Thymus (tissue), 11 donors: ENCODE measurements around the gene PNPT1. TPM values are rescaled to one million over a fixed set of nuclear protein-coding genes. Genes with fewer than 3 reads are reported as not detected.
"Not testable (repeated sequence)": the region's sequence is repeated elsewhere in the genome, so short reads cannot be mapped to it uniquely, and the experiment has no call there.

Source experiments
- DNase-seq, 9 donors: peaks; one replicate each; pipeline ENCODE4 v3.0.0-alpha.2; 2013; ENCODE audit warnings: low spot score in 9 of 9, low read depth in 6 of 9, missing footprints in 1 of 9
- H3K27ac ChIP-seq, 2 donors: one replicate each; pipeline ENCODE4 v1.5.1; 2013; ENCODE audit warnings: control low read depth in 1 of 2, low read depth in 1 of 2, low read length in 1 of 2, mild to moderate bottlenecking in 1 of 2, moderate library complexity in 1 of 2
- H3K27me3 ChIP-seq, 2 donors: one replicate each; pipeline ENCODE4 v1.5.1; 2013; ENCODE audit warnings: low read length in 1 of 2; ENCODE audit not compliant: control insufficient read depth in 2 of 2, insufficient read depth in 1 of 2
- H3K36me3 ChIP-seq, 2 donors: one replicate each; pipeline ENCODE4 v1.5.1; 2013; ENCODE audit warnings: low read length in 1 of 2, mild to moderate bottlenecking in 1 of 2, moderate library complexity in 1 of 2; ENCODE audit not compliant: control insufficient read depth in 2 of 2, insufficient read depth in 2 of 2
- H3K4me1 ChIP-seq, 2 donors: one replicate each; pipeline ENCODE4 v1.5.1; 2013; ENCODE audit warnings: low read length in 2 of 2; ENCODE audit not compliant: control insufficient read depth in 2 of 2, insufficient read depth in 2 of 2
- H3K4me3 ChIP-seq, 2 donors: one replicate each; pipeline ENCODE4 v1.5.1; 2013; ENCODE audit warnings: low read length in 2 of 2, control low read depth in 1 of 2, mild to moderate bottlenecking in 1 of 2
- H3K9me3 ChIP-seq, 2 donors: one replicate each; pipeline ENCODE4 v1.5.1; 2013; ENCODE audit warnings: low read length in 1 of 2, mild to moderate bottlenecking in 1 of 2; ENCODE audit not compliant: control insufficient read depth in 2 of 2, insufficient read depth in 1 of 2
- WGBS: extraction: QIAGEN DNeasy Blood & Tissue Kit; methylation state at CpG from one replicate; pipeline ENCODE4 v1.1.7; 2013; 5-methylcytosine and 5-hydroxymethylcytosine counted together
- polyA plus RNA-seq: library from polyadenylated mRNA; stranded (reverse); fragments of 200-250 nt; gene quantifications from one replicate; pipeline ENCODE4 v1.2.3, GENCODE V29; 2013
- total RNA-seq: library from RNA; stranded (reverse); fragments of 120-200 nt; gene quantifications from one replicate; pipeline ENCODE4 v1.2.4, GENCODE V29; 2013
- donor health status: healthy.

Gene PNPT1
- total and polyA plus RNA-seq, 2 donors, result 17.5 to 20.6 TPM

DNA sequence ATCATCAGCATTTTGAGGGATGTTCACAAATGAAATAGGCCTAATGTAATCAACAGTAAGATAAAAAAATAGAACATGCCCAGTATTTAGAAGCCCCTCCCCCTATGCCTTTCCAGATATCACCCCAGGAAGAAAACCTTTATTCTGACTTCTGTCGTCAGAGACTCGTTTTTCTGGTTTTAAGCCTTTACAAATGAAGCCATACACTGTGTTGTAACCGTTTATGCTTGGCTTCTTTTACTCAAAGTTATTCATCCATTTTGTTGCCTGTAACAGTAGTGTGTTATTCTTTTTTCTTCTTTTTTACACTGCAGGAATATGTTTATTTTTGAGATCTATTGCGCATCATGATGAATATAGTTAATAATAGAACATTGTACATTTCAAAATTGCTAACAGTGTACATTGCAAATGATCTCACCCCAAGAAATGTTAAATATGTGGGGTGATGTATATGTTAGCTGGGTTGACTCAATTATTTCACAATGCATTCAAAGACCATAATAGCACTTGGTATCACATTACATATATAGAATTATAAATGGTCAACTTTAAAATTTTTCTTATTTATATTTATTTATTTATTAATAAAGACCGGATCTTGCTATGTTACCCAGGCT lies 28.1 kb upstream of the PNPT1 start:
- peaks cover 0 to 3% of the 10 kb centered on the region in 2 donors for H3K27me3 ChIP-seq
- no peaks in the 10 kb centered on the region for H3K36me3 ChIP-seq
- H3K4me3 ChIP-seq, result no peak overlapping the region
- no peak overlapping the region for H3K27ac ChIP-seq
- WGBS, result 95% methylated on average over 5 of the region's 5 CpGs
- no peak for DNase-seq
- H3K9me3 ChIP-seq, result no peaks in the 10 kb centered on the region
- H3K4me1 ChIP-seq, result no peaks in the 10 kb centered on the region

DNA sequence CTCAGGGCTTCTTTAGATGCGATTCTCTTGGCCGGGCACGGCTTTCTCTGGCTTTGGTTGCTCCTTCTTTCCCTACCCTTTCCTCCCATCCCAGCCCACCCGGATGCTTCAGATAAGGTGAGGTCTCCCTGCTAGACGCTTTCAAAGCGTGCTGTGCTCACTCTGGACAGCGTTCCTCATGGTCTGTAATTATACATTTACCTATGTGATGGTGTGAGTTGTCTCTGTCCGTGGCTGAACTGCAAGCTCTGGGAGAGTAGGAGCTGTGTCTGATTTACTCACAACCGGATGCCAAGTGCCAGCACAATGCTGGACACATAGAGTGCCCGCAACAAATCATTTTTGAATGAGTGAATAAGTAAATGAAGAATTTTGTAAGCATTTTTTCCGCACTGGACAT lies 26.8 kb upstream of the PNPT1 start:
- no peaks in the 10 kb centered on the region for H3K36me3 ChIP-seq
- H3K4me1 ChIP-seq, result no peaks in the 10 kb centered on the region
- no peak overlapping the region for H3K27ac ChIP-seq
- 93% methylated on average over 11 of the region's 11 CpGs for WGBS
- no peak for DNase-seq
- H3K27me3 ChIP-seq, result peaks cover 0 to 3% of the 10 kb centered on the region in 2 donors
- H3K4me3 ChIP-seq, result no peak overlapping the region
- no peaks in the 10 kb centered on the region for H3K9me3 ChIP-seq

DNA sequence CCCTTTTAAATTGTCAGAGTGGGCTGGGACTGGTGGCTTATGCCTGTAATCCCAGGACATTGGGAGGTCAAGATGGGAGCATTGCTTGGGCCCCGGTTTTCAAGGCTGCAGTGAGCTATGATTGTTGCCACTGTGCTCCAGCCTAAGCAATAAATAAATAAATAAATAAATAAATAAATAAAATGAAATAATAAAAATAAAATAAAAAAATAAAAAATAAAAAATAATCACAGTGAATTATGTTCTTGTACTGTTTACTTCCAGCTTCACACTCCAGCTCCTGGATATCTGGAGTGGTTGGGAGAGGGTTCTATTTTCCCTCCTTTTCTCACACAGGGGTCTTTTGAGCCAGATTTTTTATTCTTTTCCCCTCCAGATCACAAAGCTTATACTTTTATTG lies 26.2 kb upstream of the PNPT1 start:
- Histone ChIP-seq H3K4me1 (no peaks in the 10 kb centered on the region), H3K27me3 (peaks cover 0 to 3% of the 10 kb centered on the region in 2 donors), H3K9me3 (no peaks in the 10 kb centered on the region), H3K4me3 (no peak overlapping the region), H3K36me3 (no peaks in the 10 kb centered on the region), H3K27ac (no peak overlapping the region)
- 98% methylated on average over 1 of the region's 1 CpG for WGBS
- no peak for DNase-seq

DNA sequence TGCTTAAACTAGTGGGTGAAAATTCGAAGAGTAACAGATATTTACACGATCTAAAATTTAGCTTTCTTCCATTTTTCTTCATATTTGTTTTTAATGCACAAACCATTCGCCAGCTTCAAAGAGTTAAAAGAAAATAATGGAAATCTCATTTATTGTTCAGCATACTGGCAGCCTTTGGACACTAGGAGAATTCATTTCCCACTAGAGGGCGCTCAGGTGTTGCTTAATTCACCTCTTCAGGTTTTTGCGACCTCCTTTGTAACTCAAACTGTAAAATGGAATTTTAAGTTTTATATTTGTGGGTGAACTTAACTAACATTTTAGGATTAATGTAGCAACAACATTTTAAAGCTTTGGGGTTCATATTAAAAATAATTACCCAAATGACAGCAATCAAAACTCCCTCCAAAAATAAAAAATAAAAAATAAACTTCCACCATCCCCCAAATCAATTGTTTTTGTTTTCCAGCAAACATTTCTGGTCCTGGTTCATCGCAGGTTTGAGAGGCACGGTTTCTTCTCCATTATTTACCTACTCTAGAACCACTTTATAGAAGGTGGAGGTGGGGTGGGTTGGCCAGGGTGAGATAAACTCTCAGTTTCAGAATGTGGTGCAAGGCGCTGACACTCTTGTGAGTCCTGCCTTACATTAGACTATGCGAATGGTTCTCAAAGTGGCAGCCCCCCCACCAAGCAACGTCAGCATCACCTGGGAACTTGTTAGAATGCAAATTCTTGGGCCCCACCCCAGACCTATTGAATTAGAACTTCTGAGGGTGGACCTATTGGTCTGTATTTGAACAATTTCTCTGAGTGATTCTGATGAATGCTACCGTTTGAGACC lies 24.7 kb upstream of the PNPT1 start:
- H3K4me3 ChIP-seq, result no peak overlapping the region
- DNase-seq, result peak in 8 of 9 donors; percentile 19 to 71 (median 42)
- no peaks in the 10 kb centered on the region for H3K36me3 ChIP-seq
- H3K4me1 ChIP-seq, result no peaks in the 10 kb centered on the region
- no peaks in the 10 kb centered on the region for H3K9me3 ChIP-seq
- WGBS, result 36% methylated on average over 11 of the region's 11 CpGs
- no peak overlapping the region for H3K27ac ChIP-seq
- H3K27me3 ChIP-seq, result peaks cover 0 to 3% of the 10 kb centered on the region in 2 donors

DNA sequence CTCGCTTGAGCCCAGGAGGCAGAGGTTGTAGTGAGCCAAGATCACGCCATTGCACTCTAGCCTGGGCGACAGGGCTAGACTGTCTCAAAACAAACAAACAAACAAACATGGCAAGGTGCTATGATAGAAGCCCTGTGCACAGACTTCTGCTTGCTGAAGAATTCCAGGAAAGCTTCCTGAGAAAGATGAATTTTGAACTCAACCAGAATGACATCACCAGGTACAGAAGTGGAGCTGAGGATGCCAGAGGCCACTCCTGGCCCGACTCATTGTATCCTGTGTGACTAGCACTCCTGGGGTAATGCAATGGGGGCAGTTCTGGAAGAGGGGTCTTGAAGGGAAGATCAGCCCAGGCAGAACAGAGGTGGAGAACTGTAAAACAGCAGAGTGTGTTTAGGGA lies 22.0 kb upstream of the PNPT1 start:
- Histone ChIP-seq H3K36me3 (no peaks in the 10 kb centered on the region), H3K27me3 (peaks cover 0 to 3% of the 10 kb centered on the region in 2 donors), H3K4me1 (no peaks in the 10 kb centered on the region), H3K27ac (no peak overlapping the region), H3K4me3 (no peak overlapping the region), H3K9me3 (no peaks in the 10 kb centered on the region)
- WGBS, result 96% methylated on average over 4 of the region's 4 CpGs
- DNase-seq, result no peak

- not testable (repeated sequence) for H3K9me3 ChIP-seq, DNase-seq, H3K27ac ChIP-seq, H3K27me3 ChIP-seq, H3K4me1 ChIP-seq, H3K4me3 ChIP-seq, H3K36me3 ChIP-seq
- WGBS, result 91% methylated on average over 3 of the region's 3 CpGs
Measured at GRCh38 chr2:55715178-55715577, 21.5 kb upstream of the PNPT1 start.

- 95% methylated on average over 6 of the region's 6 CpGs for WGBS
- Histone ChIP-seq H3K9me3 (no peaks in the 10 kb centered on the region), H3K27ac (no peak overlapping the region), H3K36me3 (no peaks in the 10 kb centered on the region), H3K4me1 (no peaks in the 10 kb centered on the region), H3K27me3 (no peaks in the 10 kb centered on the region), H3K4me3 (no peak overlapping the region)
- no peak for DNase-seq
Measured at GRCh38 chr2:55712477-55713060, 18.9 kb upstream of the PNPT1 start.

DNA sequence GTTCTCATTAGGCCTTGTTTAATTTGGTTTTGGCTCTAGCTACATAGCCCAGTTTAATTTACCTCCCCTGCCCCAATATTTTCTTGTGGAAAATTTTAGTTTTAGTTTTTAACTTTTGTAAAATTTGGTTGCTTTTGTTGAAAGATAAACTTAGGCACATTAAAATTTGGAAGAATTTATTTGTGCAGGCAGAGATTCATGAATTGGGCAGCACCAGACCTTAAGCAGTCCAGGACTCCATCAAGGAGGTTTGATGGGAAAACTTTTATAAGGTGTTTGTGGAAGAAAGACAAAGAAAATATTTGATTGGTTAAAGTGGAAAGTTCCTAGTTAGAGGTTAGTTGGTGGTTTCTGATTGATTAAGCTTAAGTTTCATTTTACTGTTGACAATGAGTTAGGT lies 16.4 kb upstream of the PNPT1 start:
- H3K4me3 ChIP-seq, result no peak overlapping the region
- H3K9me3 ChIP-seq, result no peaks in the 10 kb centered on the region
- no peak for DNase-seq
- H3K27me3 ChIP-seq, result no peaks in the 10 kb centered on the region
- no peaks in the 10 kb centered on the region for H3K36me3 ChIP-seq
- no peaks in the 10 kb centered on the region for H3K4me1 ChIP-seq
- H3K27ac ChIP-seq, result no peak overlapping the region

GRCh38 chr2:55707751-55708150 lies 14.1 kb upstream of the PNPT1 start:
- Histone ChIP-seq H3K36me3 (no peaks in the 10 kb centered on the region), H3K4me1 (no peaks in the 10 kb centered on the region), H3K27ac (no peak overlapping the region), H3K9me3 (no peaks in the 10 kb centered on the region), H3K27me3 (no peaks in the 10 kb centered on the region), H3K4me3 (no peak overlapping the region)
- DNase-seq, result no peak
- WGBS, result 95% methylated on average over 1 of the region's 1 CpG
